8988T (cell line): ENCODE results near the gene TERF2IP.
A peak's percentile ranks its signal among the peaks of the same experiment; 100 is the strongest.

Experiments used
- DNase-seq: peaks from one replicate; pipeline ENCODE4 v3.0.0; 2011

Gene TERF2IP

GRCh38 chr16:75647492-75648264 is at the start of gene TERF2IP, which contains the start of gene KARS1:
Gene TERF2IP, plus strand, starts transcription at chr16:75647773. Its CDS starts 110 bp downstream, at chr16:75647883.
Gene KARS1, minus strand, starts transcription at chr16:75647665. Its CDS starts 26 bp downstream, at chr16:75647639.
- DNase-seq = peak; percentile 89

- no peak for DNase-seq
Observed at GRCh38 chr16:75599452-75600277, 47.9 kb upstream of the TERF2IP start.

GRCh38 chr16:75603241-75603640 is 44.3 kb upstream of the TERF2IP start:
- no peak for DNase-seq

GRCh38 chr16:75606507-75606906 is 41.1 kb upstream of the TERF2IP start:
- no peak for DNase-seq

GRCh38 chr16:75614066-75614897 is 33.3 kb upstream of the TERF2IP start:
- no peak for DNase-seq

- no peak for DNase-seq
Observed at GRCh38 chr16:75615619-75616018, 32.0 kb upstream of the TERF2IP start.

GRCh38 chr16:75616521-75617010 is 31.0 kb upstream of the TERF2IP start:
- DNase-seq = no peak

GRCh38 chr16:75617121-75617520 is 30.5 kb upstream of the TERF2IP start:
- no peak for DNase-seq

GRCh38 chr16:75618780-75619179 is 28.8 kb upstream of the TERF2IP start:
- no peak for DNase-seq

GRCh38 chr16:75620326-75621169 is 27.0 kb upstream of the TERF2IP start:
- no peak for DNase-seq

- no peak for DNase-seq
Observed at GRCh38 chr16:75621170-75621477, 26.4 kb upstream of the TERF2IP start.

GRCh38 chr16:75622761-75623605 is 24.6 kb upstream of the TERF2IP start, which contains the start of gene ADAT1:
Gene ADAT1, minus strand, starts transcription at chr16:75623281. Its CDS starts 2,482 bp downstream, at chr16:75620799.
- DNase-seq = peak; percentile 85

- no peak for DNase-seq
Observed at GRCh38 chr16:75624921-75625334, 22.6 kb upstream of the TERF2IP start.

GRCh38 chr16:75626806-75627205 is 20.8 kb upstream of the TERF2IP start:
- DNase-seq = no peak

- no peak for DNase-seq
Observed at GRCh38 chr16:75627851-75628250, 19.7 kb upstream of the TERF2IP start.

- DNase-seq = no peak
Observed at GRCh38 chr16:75628351-75628750, 19.2 kb upstream of the TERF2IP start.

- DNase-seq = no peak
Observed at GRCh38 chr16:75629132-75629531, 18.4 kb upstream of the TERF2IP start.

GRCh38 chr16:75630052-75630451 is 17.5 kb upstream of the TERF2IP start:
- DNase-seq = no peak

- DNase-seq = no peak
Observed at GRCh38 chr16:75632857-75633256, 14.7 kb upstream of the TERF2IP start.

- no peak for DNase-seq
Observed at GRCh38 chr16:75635036-75635435, 12.5 kb upstream of the TERF2IP start.

- DNase-seq = no peak
Observed at GRCh38 chr16:75640598-75640997, 7.0 kb upstream of the TERF2IP start.
